Measurements from ENCODE around the gene CRACR2A. TPM values are rescaled to one million over a fixed set of nuclear protein-coding genes. Genes with fewer than 3 reads are reported as not detected.

The CRACR2A gene
- total RNA-seq, 1 experiment from 2014 or later = 0.92 TPM

GRCh38 chr12:3685830-3686229 is 67.1 kb downstream of the CRACR2A start:
- DNase-seq (ENCODE audit: low read depth, low spot score) (no peak), ATAC-seq (no peak)
- H3K4me1 ChIP-seq (ENCODE audit: control insufficient read depth, insufficient read depth, low read length) = no peaks in the 10 kb centered on the region
- H3K27me3 ChIP-seq (ENCODE audit: control insufficient read depth, insufficient read depth, low read length) = no peaks in the 10 kb centered on the region
- TF ChIP-seq SIN3A (IDR thresholded peaks at IDR 0.05; ENCODE audit: borderline replicate concordance, insufficient read depth, low read depth, low read length) = no peak
- no peak for TF ChIP-seq POLR2AphosphoS5 (IDR thresholded peaks at IDR 0.05; ENCODE audit: low read depth, low read length)
- no peak for TF ChIP-seq CTCF (IDR thresholded peaks at IDR 0.05)
- TF ChIP-seq TCF7L2 (IDR thresholded peaks at IDR 0.05; ENCODE audit: low read depth, low read length) = no peak
- in situ Hi-C loops (cut with HindIII; ENCODE audit: low pct_unique_long_range_greater_than_20kb, low sequenced_read_pairs) (no loop called here), intact Hi-C loops (cut with micrococcal nuclease; ENCODE audit: unreplicated experiment) (no loop called here)
- H3K36me3 ChIP-seq (ENCODE audit: control insufficient read depth, insufficient read depth, low read length) = no peaks in the 10 kb centered on the region
- BruUV-seq (replicated peaks) = no TSS peak
- ChIA-PET POLR2A (no interaction called here), CTCF (no interaction called here)
- no peaks in the 10 kb centered on the region for H3K9me3 ChIP-seq (ENCODE audit: control insufficient read depth, insufficient read depth, low read depth, low read length)
- H3K4me3 ChIP-seq (ENCODE audit: low read depth in 2 of 2, low read length in 2 of 2) = no peak overlapping the region
- H3K27ac ChIP-seq (ENCODE audit: low read length) = no peak overlapping the region

DNA sequence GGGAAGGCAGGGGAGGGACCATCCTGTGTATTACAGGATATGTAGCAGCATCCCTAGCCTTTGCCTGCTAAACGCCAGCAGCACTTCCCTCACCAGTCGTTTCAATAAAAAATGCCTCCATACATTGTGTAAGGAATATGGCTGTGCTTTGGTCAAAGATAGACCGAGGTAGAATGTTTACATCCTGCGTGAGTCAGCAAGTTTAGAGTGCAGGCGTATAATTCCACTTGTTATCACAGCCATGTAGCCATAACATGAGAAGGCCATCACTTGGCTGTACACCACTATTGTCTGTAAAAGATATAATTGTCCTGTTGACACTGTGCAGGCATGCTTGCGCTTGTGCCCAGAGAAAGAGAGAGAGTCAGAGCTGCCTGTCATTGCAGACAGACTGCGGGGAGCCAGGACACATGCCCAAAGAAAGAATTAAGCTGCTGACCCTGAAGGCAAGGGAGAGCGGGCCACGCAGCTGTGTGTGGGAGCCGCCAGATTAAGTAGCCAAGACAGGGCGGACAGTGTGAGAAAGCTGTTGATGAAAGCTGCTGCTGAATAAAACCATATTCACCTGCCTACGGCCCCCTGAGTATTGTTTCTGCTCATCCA is 68.4 kb downstream of the CRACR2A start:
- TF ChIP-seq POLR2AphosphoS5 (IDR thresholded peaks at IDR 0.05; ENCODE audit: low read depth, low read length) (no peak), SIN3A (IDR thresholded peaks at IDR 0.05; ENCODE audit: borderline replicate concordance, insufficient read depth, low read depth, low read length) (no peak), CTCF (IDR thresholded peaks at IDR 0.05) (no peak), TCF7L2 (IDR thresholded peaks at IDR 0.05; ENCODE audit: low read depth, low read length) (no peak)
- TF ChIP-seq, protein P1, sequence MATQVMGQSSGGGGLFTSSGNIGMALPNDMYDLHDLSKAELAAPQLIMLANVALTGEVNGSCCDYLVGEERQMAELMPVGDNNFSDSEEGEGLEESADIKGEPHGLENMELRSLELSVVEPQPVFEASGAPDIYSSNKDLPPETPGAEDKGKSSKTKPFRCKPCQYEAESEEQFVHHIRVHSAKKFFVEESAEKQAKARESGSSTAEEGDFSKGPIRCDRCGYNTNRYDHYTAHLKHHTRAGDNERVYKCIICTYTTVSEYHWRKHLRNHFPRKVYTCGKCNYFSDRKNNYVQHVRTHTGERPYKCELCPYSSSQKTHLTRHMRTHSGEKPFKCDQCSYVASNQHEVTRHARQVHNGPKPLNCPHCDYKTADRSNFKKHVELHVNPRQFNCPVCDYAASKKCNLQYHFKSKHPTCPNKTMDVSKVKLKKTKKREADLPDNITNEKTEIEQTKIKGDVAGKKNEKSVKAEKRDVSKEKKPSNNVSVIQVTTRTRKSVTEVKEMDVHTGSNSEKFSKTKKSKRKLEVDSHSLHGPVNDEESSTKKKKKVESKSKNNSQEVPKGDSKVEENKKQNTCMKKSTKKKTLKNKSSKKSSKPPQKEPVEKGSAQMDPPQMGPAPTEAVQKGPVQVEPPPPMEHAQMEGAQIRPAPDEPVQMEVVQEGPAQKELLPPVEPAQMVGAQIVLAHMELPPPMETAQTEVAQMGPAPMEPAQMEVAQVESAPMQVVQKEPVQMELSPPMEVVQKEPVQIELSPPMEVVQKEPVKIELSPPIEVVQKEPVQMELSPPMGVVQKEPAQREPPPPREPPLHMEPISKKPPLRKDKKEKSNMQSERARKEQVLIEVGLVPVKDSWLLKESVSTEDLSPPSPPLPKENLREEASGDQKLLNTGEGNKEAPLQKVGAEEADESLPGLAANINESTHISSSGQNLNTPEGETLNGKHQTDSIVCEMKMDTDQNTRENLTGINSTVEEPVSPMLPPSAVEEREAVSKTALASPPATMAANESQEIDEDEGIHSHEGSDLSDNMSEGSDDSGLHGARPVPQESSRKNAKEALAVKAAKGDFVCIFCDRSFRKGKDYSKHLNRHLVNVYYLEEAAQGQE (IDR thresholded peaks at IDR 0.05; ENCODE audit: insufficient read depth in 1 of 2, low read depth in 2 of 2, low read length in 1 of 2) = no peak
- Histone ChIP-seq H3K27me3 (ENCODE audit: control insufficient read depth, insufficient read depth, low read length) (no peaks in the 10 kb centered on the region), H3K4me3 (ENCODE audit: low read depth in 2 of 2, low read length in 2 of 2) (no peak overlapping the region), H3K36me3 (ENCODE audit: control insufficient read depth, insufficient read depth, low read length) (no peaks in the 10 kb centered on the region), H3K27ac (ENCODE audit: low read length) (no peak overlapping the region), H3K9me3 (ENCODE audit: control insufficient read depth, insufficient read depth, low read depth, low read length) (no peaks in the 10 kb centered on the region), H3K4me1 (ENCODE audit: control insufficient read depth, insufficient read depth, low read length) (no peaks in the 10 kb centered on the region)
- CTCF ChIA-PET = no interaction called here
- in situ Hi-C loops (cut with HindIII; ENCODE audit: low pct_unique_long_range_greater_than_20kb, low sequenced_read_pairs) = no loop called here
- intact Hi-C loops (cut with micrococcal nuclease; ENCODE audit: unreplicated experiment) = no loop called here
- no peak for ATAC-seq
- POLR2A ChIA-PET = no interaction called here
- no peak for DNase-seq (ENCODE audit: low read depth, low spot score)
- no TSS peak for BruUV-seq (replicated peaks)

All from Panc1 (cell line).